ENCODE measurements around the gene LRP4.

LRP4 gene

GRCh38 chr11:46892109-46892508, 26.2 kb downstream of the LRP4 start:
- H3K4me1 ChIP-seq (ENCODE audit: control insufficient read depth in 1 of 2, insufficient read depth in 2 of 2, low read length in 2 of 2), result no peaks in the 10 kb centered on the region
- H3K9me3 ChIP-seq (ENCODE audit: control insufficient read depth in 1 of 2, low read length in 2 of 2), result no peaks in the 10 kb centered on the region
- H3K27me3 ChIP-seq (ENCODE audit: low read depth, low read length), result no peaks in the 10 kb centered on the region
- peaks cover 3 to 13% of the 10 kb centered on the region in 2 donors for H3K36me3 ChIP-seq (ENCODE audit: control insufficient read depth in 1 of 2, insufficient read depth in 2 of 2, low read length in 2 of 2)
- no peak overlapping the region for H3K4me3 ChIP-seq (ENCODE audit: low read depth in 1 of 2, low read length in 2 of 2)
- H3K27ac ChIP-seq (ENCODE audit: low read length), result no peak overlapping the region

GRCh38 chr11:46890665-46891064, 27.7 kb downstream of the LRP4 start:
- H3K9me3 ChIP-seq (ENCODE audit: control insufficient read depth in 1 of 2, low read length in 2 of 2), result no peaks in the 10 kb centered on the region
- H3K36me3 ChIP-seq (ENCODE audit: control insufficient read depth in 1 of 2, insufficient read depth in 2 of 2, low read length in 2 of 2), result peaks cover 6 to 18% of the 10 kb centered on the region in 2 donors
- no peak overlapping the region for H3K4me3 ChIP-seq (ENCODE audit: low read depth in 1 of 2, low read length in 2 of 2)
- H3K27me3 ChIP-seq (ENCODE audit: low read depth, low read length), result no peaks in the 10 kb centered on the region
- no peak overlapping the region for H3K27ac ChIP-seq (ENCODE audit: low read length)
- no peaks in the 10 kb centered on the region for H3K4me1 ChIP-seq (ENCODE audit: control insufficient read depth in 1 of 2, insufficient read depth in 2 of 2, low read length in 2 of 2)

GRCh38 chr11:46889689-46890475, 28.5 kb downstream of the LRP4 start:
- Histone ChIP-seq H3K4me3 (ENCODE audit: low read depth in 1 of 2, low read length in 2 of 2) (no peak overlapping the region), H3K4me1 (ENCODE audit: control insufficient read depth in 1 of 2, insufficient read depth in 2 of 2, low read length in 2 of 2) (no peaks in the 10 kb centered on the region), H3K27me3 (ENCODE audit: low read depth, low read length) (no peaks in the 10 kb centered on the region), H3K36me3 (ENCODE audit: control insufficient read depth in 1 of 2, insufficient read depth in 2 of 2, low read length in 2 of 2) (peaks cover 6 to 21% of the 10 kb centered on the region in 2 donors), H3K27ac (ENCODE audit: low read length) (no peak overlapping the region), H3K9me3 (ENCODE audit: control insufficient read depth in 1 of 2, low read length in 2 of 2) (no peaks in the 10 kb centered on the region)

- Histone ChIP-seq H3K36me3 (ENCODE audit: control insufficient read depth in 1 of 2, insufficient read depth in 2 of 2, low read length in 2 of 2) (peaks cover 3 to 22% of the 10 kb centered on the region in 2 donors), H3K4me1 (ENCODE audit: control insufficient read depth in 1 of 2, insufficient read depth in 2 of 2, low read length in 2 of 2) (no peaks in the 10 kb centered on the region), H3K9me3 (ENCODE audit: control insufficient read depth in 1 of 2, low read length in 2 of 2) (no peaks in the 10 kb centered on the region), H3K4me3 (ENCODE audit: low read depth in 1 of 2, low read length in 2 of 2) (no peak overlapping the region), H3K27me3 (ENCODE audit: low read depth, low read length) (no peaks in the 10 kb centered on the region), H3K27ac (ENCODE audit: low read length) (no peak overlapping the region)
Measured at GRCh38 chr11:46889251-46889650, 29.1 kb downstream of the LRP4 start.

- no peaks in the 10 kb centered on the region for H3K4me1 ChIP-seq (ENCODE audit: control insufficient read depth in 1 of 2, insufficient read depth in 2 of 2, low read length in 2 of 2)
- no peak overlapping the region for H3K27ac ChIP-seq (ENCODE audit: low read length)
- H3K9me3 ChIP-seq (ENCODE audit: control insufficient read depth in 1 of 2, low read length in 2 of 2), result no peaks in the 10 kb centered on the region
- no peaks in the 10 kb centered on the region for H3K27me3 ChIP-seq (ENCODE audit: low read depth, low read length)
- H3K36me3 ChIP-seq (ENCODE audit: control insufficient read depth in 1 of 2, insufficient read depth in 2 of 2, low read length in 2 of 2), result peaks cover 3 to 24% of the 10 kb centered on the region in 2 donors
- no peak overlapping the region for H3K4me3 ChIP-seq (ENCODE audit: low read depth in 1 of 2, low read length in 2 of 2)
Measured at GRCh38 chr11:46888636-46889035, 29.7 kb downstream of the LRP4 start.

- no peaks in the 10 kb centered on the region for H3K27me3 ChIP-seq (ENCODE audit: low read depth, low read length)
- H3K27ac ChIP-seq (ENCODE audit: low read length), result no peak overlapping the region
- H3K4me1 ChIP-seq (ENCODE audit: control insufficient read depth in 1 of 2, insufficient read depth in 2 of 2, low read length in 2 of 2), result no peaks in the 10 kb centered on the region
- no peak overlapping the region for H3K4me3 ChIP-seq (ENCODE audit: low read depth in 1 of 2, low read length in 2 of 2)
- H3K9me3 ChIP-seq (ENCODE audit: control insufficient read depth in 1 of 2, low read length in 2 of 2), result no peaks in the 10 kb centered on the region
- peaks cover 3 to 34% of the 10 kb centered on the region in 2 donors for H3K36me3 ChIP-seq (ENCODE audit: control insufficient read depth in 1 of 2, insufficient read depth in 2 of 2, low read length in 2 of 2)
Measured at GRCh38 chr11:46886211-46886610, 32.1 kb downstream of the LRP4 start.

GRCh38 chr11:46879056-46879585, 39.2 kb downstream of the LRP4 start:
- H3K36me3 ChIP-seq (ENCODE audit: control insufficient read depth in 1 of 2, insufficient read depth in 2 of 2, low read length in 2 of 2), result peaks cover 19 to 44% of the 10 kb centered on the region in 2 donors

GRCh38 chr11:46877580-46877979, 40.8 kb downstream of the LRP4 start:
- H3K27ac ChIP-seq (ENCODE audit: low read length), result no peak overlapping the region
- H3K9me3 ChIP-seq (ENCODE audit: control insufficient read depth in 1 of 2, low read length in 2 of 2), result no peaks in the 10 kb centered on the region
- peaks cover 23 to 45% of the 10 kb centered on the region in 2 donors for H3K36me3 ChIP-seq (ENCODE audit: control insufficient read depth in 1 of 2, insufficient read depth in 2 of 2, low read length in 2 of 2)
- no peaks in the 10 kb centered on the region for H3K27me3 ChIP-seq (ENCODE audit: low read depth, low read length)
- H3K4me3 ChIP-seq (ENCODE audit: low read depth in 1 of 2, low read length in 2 of 2), result no peak overlapping the region
- H3K4me1 ChIP-seq (ENCODE audit: control insufficient read depth in 1 of 2, insufficient read depth in 2 of 2, low read length in 2 of 2), result no peaks in the 10 kb centered on the region

More at GRCh38 chr11:46879056-46879585, 39.2 kb downstream of the LRP4 start:
- Histone ChIP-seq H3K9me3 (ENCODE audit: control insufficient read depth in 1 of 2, low read length in 2 of 2) (no peaks in the 10 kb centered on the region), H3K4me1 (ENCODE audit: control insufficient read depth in 1 of 2, insufficient read depth in 2 of 2, low read length in 2 of 2) (no peaks in the 10 kb centered on the region), H3K4me3 (ENCODE audit: low read depth in 1 of 2, low read length in 2 of 2) (no peak overlapping the region), H3K27ac (ENCODE audit: low read length) (no peak overlapping the region), H3K27me3 (ENCODE audit: low read depth, low read length) (no peaks in the 10 kb centered on the region)

GRCh38 chr11:46876471-46876870, 41.9 kb downstream of the LRP4 start:
- H3K36me3 ChIP-seq (ENCODE audit: control insufficient read depth in 1 of 2, insufficient read depth in 2 of 2, low read length in 2 of 2), result peaks cover 23 to 48% of the 10 kb centered on the region in 2 donors
- H3K27me3 ChIP-seq (ENCODE audit: low read depth, low read length), result no peaks in the 10 kb centered on the region
- no peaks in the 10 kb centered on the region for H3K4me1 ChIP-seq (ENCODE audit: control insufficient read depth in 1 of 2, insufficient read depth in 2 of 2, low read length in 2 of 2)
- H3K4me3 ChIP-seq (ENCODE audit: low read depth in 1 of 2, low read length in 2 of 2), result no peak overlapping the region
- no peaks in the 10 kb centered on the region for H3K9me3 ChIP-seq (ENCODE audit: control insufficient read depth in 1 of 2, low read length in 2 of 2)
- no peak overlapping the region for H3K27ac ChIP-seq (ENCODE audit: low read length)

GRCh38 chr11:46874586-46874985, 43.8 kb downstream of the LRP4 start:
- Histone ChIP-seq H3K27me3 (ENCODE audit: low read depth, low read length) (no peaks in the 10 kb centered on the region), H3K9me3 (ENCODE audit: control insufficient read depth in 1 of 2, low read length in 2 of 2) (no peaks in the 10 kb centered on the region), H3K4me1 (ENCODE audit: control insufficient read depth in 1 of 2, insufficient read depth in 2 of 2, low read length in 2 of 2) (no peaks in the 10 kb centered on the region), H3K36me3 (ENCODE audit: control insufficient read depth in 1 of 2, insufficient read depth in 2 of 2, low read length in 2 of 2) (peaks cover 23 to 52% of the 10 kb centered on the region in 2 donors), H3K4me3 (ENCODE audit: low read depth in 1 of 2, low read length in 2 of 2) (no peak overlapping the region), H3K27ac (ENCODE audit: low read length) (no peak overlapping the region)

- Histone ChIP-seq H3K4me1 (ENCODE audit: control insufficient read depth in 1 of 2, insufficient read depth in 2 of 2, low read length in 2 of 2) (no peaks in the 10 kb centered on the region), H3K36me3 (ENCODE audit: control insufficient read depth in 1 of 2, insufficient read depth in 2 of 2, low read length in 2 of 2) (peaks cover 13 to 38% of the 10 kb centered on the region in 2 donors), H3K9me3 (ENCODE audit: control insufficient read depth in 1 of 2, low read length in 2 of 2) (no peaks in the 10 kb centered on the region), H3K27ac (ENCODE audit: low read length) (no peak overlapping the region), H3K4me3 (ENCODE audit: low read depth in 1 of 2, low read length in 2 of 2) (no peak overlapping the region), H3K27me3 (ENCODE audit: low read depth, low read length) (no peaks in the 10 kb centered on the region)
Measured at GRCh38 chr11:46868912-46869311, 49.4 kb downstream of the LRP4 start.

Measured in muscle layer of duodenum (tissue), 2 donors.